T-cell (primary cell): ENCODE measurements around the gene ZCCHC7. TPM values are rescaled to one million over a fixed set of nuclear protein-coding genes. Genes with fewer than 3 reads are reported as not detected.

ENCODE experiments used
- ATAC-seq, 4 experiments: fragments of 200-7000 bp in 3 of 4; fragments of 150-1000 bp in 1 of 4; cut with Tn5 transposase; replicated peaks in 1 of 4; 1 replicate in 3 of 4; 2 replicates in 1 of 4; pipeline ENCODE4 v1.10.0; 2021; ENCODE audit warnings: moderate library complexity in 3 of 4, mild to moderate bottlenecking in 2 of 4, moderate number of reproducible peaks in 1 of 4
- CTCF ChIA-PET, 2 donors: fragments of 300-600 bp; sonication (Branson Sonifier 250); formaldehyde crosslinking; loops; one replicate each; lab custom pipeline; 2022; ENCODE audit warnings: antibody characterized with exemption in 2 of 2; lab: Charles Lee
- POLR2A ChIA-PET, 2 donors: fragments of 300-600 bp; sonication (Branson Sonifier 250); formaldehyde crosslinking; loops; one replicate each; lab custom pipeline; 2022; ENCODE audit warnings: antibody characterized with exemption in 2 of 2; lab: Charles Lee
- DNase-seq, 35 experiments: peaks; one replicate each; pipeline versions ENCODE4 v3.0.0 to v3.0.0-alpha.2; 2013 to 2023
- H3K27ac ChIP-seq: one replicate; pipeline ENCODE4 v1.5.1; 2013; ENCODE audit warnings: low read length
- H3K27me3 ChIP-seq, 2 experiments: replicated peaks in 1 of 2; 1 replicate in 1 of 2; 2 replicates in 1 of 2; pipeline versions ENCODE4 v1.6.1 to v1.7.0; 2013; ENCODE audit warnings: low read length in 1 of 2, mixed read lengths in 1 of 2; ENCODE audit not compliant: control insufficient read depth in 2 of 2, insufficient read depth in 2 of 2; ENCODE audit errors: extremely low read depth in 1 of 2
- H3K36me3 ChIP-seq, 2 donors: 1 replicate in 1 of 2; 2 replicates in 1 of 2; pipeline versions ENCODE4 v1.6.1 to v1.7.0; 2013; ENCODE audit warnings: low read length in 1 of 2; ENCODE audit not compliant: control insufficient read depth in 2 of 2, insufficient read depth in 1 of 2; ENCODE audit errors: extremely low read depth in 1 of 2
- H3K4me1 ChIP-seq, 2 experiments: 1 replicate in 1 of 2; 2 replicates in 1 of 2; pipeline versions ENCODE4 v1.6.1 to v1.7.0; 2013; ENCODE audit warnings: low read length in 2 of 2, mixed read lengths in 1 of 2; ENCODE audit not compliant: insufficient read depth in 2 of 2, control insufficient read depth in 1 of 2; ENCODE audit errors: extremely low read depth in 1 of 2
- H3K4me3 ChIP-seq, 2 donors: 1 replicate in 1 of 2; 2 replicates in 1 of 2; pipeline versions ENCODE4 v1.5.1 to v1.7.0; 2013; ENCODE audit warnings: mild to moderate bottlenecking in 2 of 2, low read length in 1 of 2, moderate library complexity in 1 of 2; ENCODE audit not compliant: control insufficient read depth in 1 of 2; ENCODE audit errors: extremely low read depth in 1 of 2
- H3K9me3 ChIP-seq: 2 replicates; pipeline ENCODE4 v1.7.0; 2013
- H3K27ac Mint-ChIP-seq, 2 donors: one replicate each; pipeline ENCODE4 v1.8.0; 2020 to 2021; ENCODE audit warnings: mild to moderate bottlenecking in 2 of 2, mixed read lengths in 2 of 2
- H3K27me3 Mint-ChIP-seq, 2 donors: one replicate each; pipeline ENCODE4 v1.8.0; 2021 to 2022; ENCODE audit warnings: mixed read lengths in 2 of 2
- H3K36me3 Mint-ChIP-seq: one replicate; pipeline ENCODE4 v1.8.0; 2021; ENCODE audit warnings: mixed read lengths
- H3K4me1 Mint-ChIP-seq, 3 donors: one replicate each; pipeline ENCODE4 v1.8.0; 2020 to 2022; ENCODE audit warnings: mixed read lengths in 3 of 3, mild to moderate bottlenecking in 1 of 3
- H3K4me3 Mint-ChIP-seq, 3 donors: one replicate each; pipeline ENCODE4 v1.8.0; 2020 to 2022; ENCODE audit warnings: mild to moderate bottlenecking in 3 of 3, mixed read lengths in 3 of 3, moderate library complexity in 3 of 3
- H3K9me3 Mint-ChIP-seq, 3 donors: one replicate each; pipeline ENCODE4 v1.8.0; 2020 to 2022; ENCODE audit warnings: mixed read lengths in 3 of 3
- WGBS: methylation state at CpG from one replicate; pipeline ENCODE4 v1.1.5; 2013; ENCODE audit warnings: missing lambda C conversion rate; ENCODE audit not compliant: insufficient coverage; 5-methylcytosine and 5-hydroxymethylcytosine counted together
- total RNA-seq, 35 experiments: library from RNA in 6 of 35; stranded (reverse) in 6 of 35; fragments of 120-200 nt in 1 of 35; gene quantifications; one replicate each; pipeline versions ENCODE4 v1.2.1 to v1.2.4 and lab custom pipeline; 2013 to 2026

Gene ZCCHC7
- total RNA-seq, 5 donors from 2014 or later (not counting 1 experiment from before 2014, with no cell fraction given): 29.1 to 44.2 (median 33.5) TPM

DNA sequence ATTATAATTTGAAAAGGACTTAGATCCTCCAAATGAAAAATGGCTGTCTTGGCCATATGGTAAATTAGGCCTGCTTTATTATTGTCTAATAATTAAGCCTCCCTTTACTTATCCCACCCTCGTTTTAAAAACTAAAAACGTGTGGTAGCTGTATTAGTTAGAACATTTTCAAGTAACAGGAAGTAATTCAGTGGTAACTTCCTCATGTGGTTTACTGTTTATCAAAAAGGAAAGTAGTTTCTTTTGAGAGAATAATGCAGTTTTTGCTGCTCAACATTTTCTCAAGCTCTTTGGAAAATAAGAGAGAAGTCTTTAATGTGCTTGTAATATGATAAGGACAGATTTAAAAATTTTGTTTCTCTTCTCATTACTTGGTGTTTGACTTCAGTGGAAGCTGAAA, 26.0 kb downstream of the ZCCHC7 start:
- no peaks in the 10 kb centered on the region for H3K27me3 ChIP-seq
- peaks cover 54 to 56% (median 55%) of the 10 kb centered on the region in 3 donors for H3K4me1 Mint-ChIP-seq
- CTCF ChIA-PET: interaction anchor here in 1 of 2 donors (0.6 to 1.5 kb wide), 3 partner anchors 26 to 158 kb away, joined by 3 to 6 read pairs (median 4); partner anchors contain the start of gene ZCCHC7
- peaks cover 2 to 42% of the 10 kb centered on the region in 2 experiments for H3K4me1 ChIP-seq
- H3K27ac Mint-ChIP-seq: peak overlapping the region; percentile 83 to 93
- no peaks in the 10 kb centered on the region for H3K9me3 Mint-ChIP-seq
- no peaks in the 10 kb centered on the region for H3K27me3 Mint-ChIP-seq
- peaks cover 0 to 8% of the 10 kb centered on the region in 2 donors for H3K36me3 ChIP-seq
- H3K27ac ChIP-seq: peak overlapping the region; percentile 72
- WGBS: no CpG with 5 or more reads among the region's 2 CpGs
- peak overlapping the region in 1 of 2 donors; percentile 22 for H3K4me3 ChIP-seq
- H3K4me3 Mint-ChIP-seq: peak overlapping the region; percentile 55 to 74 (median 73)
- POLR2A ChIA-PET: interaction anchor here (0.6 to 1.0 kb wide), 4 partner anchors 25 to 99 kb away, joined by 3 to 7 read pairs (median 4); partner anchors contain the start of gene ZCCHC7 (in 1 of the 2)
- DNase-seq (peak in 1 of 35 experiments; percentile 55), ATAC-seq (peak; percentile 67 to 89 (median 83))
- no peaks in the 10 kb centered on the region for H3K9me3 ChIP-seq
- peaks cover 30% of the 10 kb centered on the region for H3K36me3 Mint-ChIP-seq

- WGBS: 75% methylated on average over 2 of the region's 2 CpGs
- H3K4me3 ChIP-seq: no peak overlapping the region
- Mint-ChIP-seq H3K4me1 (peaks cover 51 to 60% (median 53%) of the 10 kb centered on the region in 3 donors), H3K27me3 (no peaks in the 10 kb centered on the region), H3K36me3 (peaks cover 34% of the 10 kb centered on the region), H3K27ac (peak overlapping the region in 1 of 2 donors; percentile 56), H3K9me3 (no peaks in the 10 kb centered on the region), H3K4me3 (peak overlapping the region in 1 of 3 donors; percentile 74)
- POLR2A ChIA-PET: no interaction called here
- H3K36me3 ChIP-seq: peaks cover 0 to 8% of the 10 kb centered on the region in 2 donors
- DNase-seq (no peak), ATAC-seq (no peak)
- H3K9me3 ChIP-seq: no peaks in the 10 kb centered on the region
- H3K4me1 ChIP-seq: peaks cover 2 to 38% of the 10 kb centered on the region in 2 experiments
- CTCF ChIA-PET: interaction anchor here in 1 of 2 donors (1.3 kb wide), 1 partner anchor 68 kb away, joined by 3 read pairs; no protein-coding TSS in a partner anchor
- no peaks in the 10 kb centered on the region for H3K27me3 ChIP-seq
- H3K27ac ChIP-seq: no peak overlapping the region
Observed at GRCh38 chr9:37148181-37148580, 27.8 kb downstream of the ZCCHC7 start.

DNA sequence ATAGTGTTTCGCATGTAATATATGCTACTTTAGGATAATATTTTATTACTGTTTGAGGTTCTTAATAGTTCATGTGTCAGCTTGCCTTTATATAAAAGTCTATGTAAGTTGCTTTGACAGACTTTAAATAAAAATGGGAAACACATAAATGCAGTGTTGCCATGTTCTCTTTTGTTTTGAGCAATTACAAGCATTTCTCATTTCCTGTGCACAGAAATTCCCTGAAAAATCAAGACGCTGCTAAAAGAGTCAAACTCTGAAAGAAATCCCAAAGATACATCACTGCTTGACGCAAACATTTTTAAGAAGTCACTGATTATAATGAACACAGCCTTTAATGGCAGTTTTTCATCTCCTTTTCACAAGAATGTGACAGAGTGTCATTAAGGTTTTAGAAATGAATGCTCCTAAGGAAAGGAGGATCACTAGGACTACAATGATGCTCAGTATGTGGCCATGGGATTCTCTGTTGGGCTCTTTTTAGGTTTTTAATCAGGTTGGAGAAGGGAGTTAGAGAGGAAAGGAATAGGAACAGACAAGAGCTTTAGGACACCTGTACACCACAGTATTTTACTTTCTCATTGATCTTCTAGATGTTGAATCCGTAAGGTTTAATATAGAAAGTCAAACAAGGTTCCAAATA, 29.4 kb downstream of the ZCCHC7 start:
- no peak for ATAC-seq
- Mint-ChIP-seq H3K27me3 (no peaks in the 10 kb centered on the region), H3K4me1 (peaks cover 50 to 52% (median 51%) of the 10 kb centered on the region in 3 donors), H3K9me3 (no peaks in the 10 kb centered on the region), H3K4me3 (peak overlapping the region in 1 of 3 donors; percentile 16), H3K36me3 (peaks cover 43% of the 10 kb centered on the region), H3K27ac (peak overlapping the region in 1 of 2 donors; percentile 1)
- peaks cover 0 to 33% of the 10 kb centered on the region in 2 experiments for H3K4me1 ChIP-seq
- no peak for DNase-seq
- 57% methylated on average over 1 of the region's 4 CpGs for WGBS
- H3K27me3 ChIP-seq: no peaks in the 10 kb centered on the region
- H3K27ac ChIP-seq: no peak overlapping the region
- CTCF ChIA-PET: no interaction called here
- POLR2A ChIA-PET: no interaction called here
- no peaks in the 10 kb centered on the region for H3K9me3 ChIP-seq
- no peak overlapping the region for H3K4me3 ChIP-seq
- H3K36me3 ChIP-seq: peaks cover 2 to 13% of the 10 kb centered on the region in 2 donors

- Histone ChIP-seq H3K36me3 (peaks cover 2 to 13% of the 10 kb centered on the region in 2 donors), H3K27ac (no peak overlapping the region), H3K27me3 (no peaks in the 10 kb centered on the region), H3K9me3 (no peaks in the 10 kb centered on the region), H3K4me1 (peaks cover 2 to 32% of the 10 kb centered on the region in 2 experiments), H3K4me3 (no peak overlapping the region)
- POLR2A ChIA-PET: interaction anchor here in 1 of 2 donors (0.6 kb wide), 1 partner anchor 29 kb away, joined by 3 read pairs; no protein-coding TSS in a partner anchor
- peaks cover 46 to 49% (median 48%) of the 10 kb centered on the region in 3 donors for H3K4me1 Mint-ChIP-seq
- no peak overlapping the region for H3K27ac Mint-ChIP-seq
- ATAC-seq (no peak), DNase-seq (no peak)
- no peak overlapping the region for H3K4me3 Mint-ChIP-seq
- no peaks in the 10 kb centered on the region for H3K9me3 Mint-ChIP-seq
- peaks cover 43% of the 10 kb centered on the region for H3K36me3 Mint-ChIP-seq
- CTCF ChIA-PET: no interaction called here
- no peaks in the 10 kb centered on the region for H3K27me3 Mint-ChIP-seq
Observed at GRCh38 chr9:37150415-37150814, 30.0 kb downstream of the ZCCHC7 start.

- no CpG with 5 or more reads among the region's 1 CpG for WGBS
- Histone ChIP-seq H3K9me3 (no peaks in the 10 kb centered on the region), H3K27ac (no peak overlapping the region), H3K27me3 (no peaks in the 10 kb centered on the region), H3K36me3 (peaks cover 2 to 13% of the 10 kb centered on the region in 2 donors), H3K4me3 (no peak overlapping the region), H3K4me1 (peaks cover 2 to 25% of the 10 kb centered on the region in 2 experiments)
- Mint-ChIP-seq H3K27ac (no peak overlapping the region), H3K4me3 (no peak overlapping the region), H3K27me3 (no peaks in the 10 kb centered on the region), H3K36me3 (peaks cover 49% of the 10 kb centered on the region), H3K4me1 (peaks cover 38 to 45% (median 42%) of the 10 kb centered on the region in 3 donors), H3K9me3 (no peaks in the 10 kb centered on the region)
- ATAC-seq: no peak
- no peak for DNase-seq
- ChIA-PET POLR2A (interaction anchor here (0.6 kb wide), 2 partner anchors 69 to 615 kb away, joined by 3 read pairs; no protein-coding TSS in a partner anchor), CTCF (interaction anchor here (0.5 to 0.9 kb wide), 2 partner anchors 160 to 782 kb away, joined by 3 read pairs; no protein-coding TSS in a partner anchor)
Observed at GRCh38 chr9:37151812-37152211, 31.4 kb downstream of the ZCCHC7 start.

DNA sequence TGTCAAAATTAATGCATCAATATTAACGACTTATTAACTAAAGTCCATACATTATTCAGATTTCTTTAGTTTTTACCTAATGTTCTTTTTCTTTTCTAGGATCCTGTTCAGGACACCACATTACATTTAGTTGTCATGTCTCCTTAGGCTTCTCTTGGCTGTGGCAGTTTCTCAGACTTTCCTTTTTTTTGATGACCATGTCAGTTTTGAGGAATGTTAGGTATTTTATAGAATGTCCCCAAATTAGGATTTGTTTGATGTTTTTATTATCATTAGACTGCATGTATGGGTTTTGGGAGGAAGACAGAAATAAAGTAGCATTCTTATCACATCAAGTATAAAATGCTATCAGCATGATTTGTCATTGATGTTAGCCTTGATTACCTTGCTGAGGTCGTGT, 32.0 kb downstream of the ZCCHC7 start:
- peaks cover 39 to 46% (median 42%) of the 10 kb centered on the region in 3 donors for H3K4me1 Mint-ChIP-seq
- H3K36me3 Mint-ChIP-seq: peaks cover 49% of the 10 kb centered on the region
- no peak overlapping the region for H3K4me3 ChIP-seq
- H3K27me3 Mint-ChIP-seq: no peaks in the 10 kb centered on the region
- POLR2A ChIA-PET: interaction anchor here in 1 of 2 donors (0.6 kb wide), 1 partner anchor 70 kb away, joined by 3 read pairs; no protein-coding TSS in a partner anchor
- WGBS: no CpG with 5 or more reads among the region's 2 CpGs
- DNase-seq (no peak), ATAC-seq (no peak)
- H3K9me3 ChIP-seq: no peaks in the 10 kb centered on the region
- no peak overlapping the region for H3K27ac ChIP-seq
- CTCF ChIA-PET: no interaction called here
- H3K27me3 ChIP-seq: no peaks in the 10 kb centered on the region
- no peak overlapping the region for H3K4me3 Mint-ChIP-seq
- no peaks in the 10 kb centered on the region for H3K9me3 Mint-ChIP-seq
- peaks cover 2 to 19% of the 10 kb centered on the region in 2 experiments for H3K4me1 ChIP-seq
- peaks cover 2 to 13% of the 10 kb centered on the region in 2 donors for H3K36me3 ChIP-seq
- no peak overlapping the region for H3K27ac Mint-ChIP-seq
